HG03108 (cell line): Measurements from ENCODE around the gene DPP10.
"Not testable (repeated sequence)": the region's sequence is repeated elsewhere in the genome, so short reads cannot be mapped to it uniquely, and the experiment has no call there.

Source experiments
- ATAC-seq: cut with Tn5 transposase; IDR thresholded peaks from one replicate; pipeline ENCODE4 v1.9.1; 2021; ENCODE audit warnings: moderate library complexity; ENCODE audit not compliant: unreplicated experiment

DPP10 gene

DNA sequence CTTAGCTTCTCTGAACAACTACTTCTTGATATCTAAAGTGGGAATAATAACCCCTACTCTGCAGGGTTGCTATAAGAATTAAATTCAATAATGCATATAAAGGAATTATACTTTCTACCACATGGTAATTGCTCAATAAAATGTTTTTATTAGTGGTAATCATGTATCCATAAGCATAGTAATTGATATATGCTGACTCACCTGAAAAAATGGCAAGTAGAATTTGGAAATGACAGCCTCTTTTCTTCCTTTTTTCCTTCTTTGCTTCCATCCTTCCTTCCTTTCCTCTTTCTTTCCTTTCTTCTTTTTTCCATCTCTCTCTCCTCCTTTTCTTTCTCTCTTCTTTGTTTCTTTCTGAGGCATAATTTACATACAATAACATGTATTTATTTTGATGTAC is 65.3 kb downstream of the DPP10 start:
- no peak for ATAC-seq

DNA sequence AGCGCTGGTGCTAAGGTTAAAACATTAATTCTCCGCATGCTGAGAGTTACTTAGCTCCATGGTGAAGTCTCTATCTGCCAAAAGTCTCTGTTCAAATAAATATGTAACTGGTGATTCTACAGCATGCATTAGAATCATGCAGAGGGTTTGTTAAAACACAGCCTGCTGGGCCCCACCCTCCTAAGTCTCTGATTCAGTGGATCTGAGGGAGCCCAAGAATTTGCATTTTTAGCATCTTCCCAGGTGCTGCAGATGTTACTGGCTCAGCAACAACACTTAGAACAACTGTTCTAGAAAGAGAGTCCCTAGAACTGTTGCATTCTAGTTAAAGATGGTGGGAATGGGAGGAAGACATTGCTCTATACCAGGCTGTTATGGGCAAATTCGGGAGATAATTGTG is 73.4 kb downstream of the DPP10 start:
- ATAC-seq: no peak

DNA sequence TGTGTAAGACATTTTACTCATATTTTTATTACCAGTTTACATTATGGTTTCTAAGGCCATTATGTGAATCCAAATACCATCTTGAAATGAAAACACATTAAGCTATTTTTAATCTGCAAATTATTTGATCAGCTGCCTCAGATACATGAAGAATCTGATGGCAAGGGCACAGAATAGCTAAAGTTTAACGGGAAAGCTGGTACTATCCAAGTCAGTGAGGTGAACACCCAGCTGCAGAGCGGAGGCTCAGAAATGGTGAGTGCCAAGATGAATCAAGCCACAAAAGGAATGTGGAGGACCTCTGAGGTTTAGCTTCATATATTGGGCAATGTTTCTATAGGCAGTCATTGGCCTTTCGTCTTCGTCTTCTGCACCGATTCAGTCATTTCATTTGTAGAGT is 75.1 kb downstream of the DPP10 start:
- ATAC-seq: no peak

DNA sequence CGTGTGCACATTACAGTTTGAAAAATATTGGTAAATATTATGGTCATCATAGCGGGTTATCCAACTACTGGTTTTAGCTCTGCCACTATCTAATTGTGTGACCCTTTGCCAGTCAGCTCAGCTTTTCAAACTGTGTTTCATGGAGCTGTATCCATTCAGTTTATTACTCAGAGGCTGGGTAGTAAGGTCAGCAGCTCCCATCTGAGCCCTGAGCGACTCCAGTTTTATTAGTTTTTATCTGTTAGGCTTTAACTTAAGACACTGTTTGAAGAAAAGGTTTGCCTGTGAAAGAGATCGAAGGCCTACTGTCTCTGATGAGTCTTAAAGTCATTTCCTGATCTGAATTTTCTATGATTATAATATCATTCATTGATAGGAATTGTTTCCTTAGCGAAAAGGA is 76.3 kb downstream of the DPP10 start:
- ATAC-seq: no peak

DNA sequence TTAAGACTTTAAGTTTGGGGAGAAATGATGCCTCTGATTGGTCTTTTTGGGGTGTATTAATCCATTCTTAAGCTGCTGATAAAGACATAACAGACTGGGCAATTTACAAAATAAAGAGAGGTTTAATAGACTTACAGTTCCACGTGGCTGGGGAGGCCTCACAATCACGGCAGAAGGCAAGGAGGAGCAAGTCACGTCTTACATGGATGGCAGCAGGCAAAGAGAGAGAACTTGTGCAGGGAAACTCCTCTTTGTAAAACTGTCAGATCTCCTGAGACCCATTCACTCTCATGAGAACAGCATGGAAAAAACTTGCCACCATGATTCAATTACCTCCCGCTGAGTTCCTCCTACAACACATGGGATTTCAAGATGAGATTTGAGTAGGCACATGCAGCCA is 80.2 kb downstream of the DPP10 start:
- ATAC-seq: not testable (repeated sequence)

DNA sequence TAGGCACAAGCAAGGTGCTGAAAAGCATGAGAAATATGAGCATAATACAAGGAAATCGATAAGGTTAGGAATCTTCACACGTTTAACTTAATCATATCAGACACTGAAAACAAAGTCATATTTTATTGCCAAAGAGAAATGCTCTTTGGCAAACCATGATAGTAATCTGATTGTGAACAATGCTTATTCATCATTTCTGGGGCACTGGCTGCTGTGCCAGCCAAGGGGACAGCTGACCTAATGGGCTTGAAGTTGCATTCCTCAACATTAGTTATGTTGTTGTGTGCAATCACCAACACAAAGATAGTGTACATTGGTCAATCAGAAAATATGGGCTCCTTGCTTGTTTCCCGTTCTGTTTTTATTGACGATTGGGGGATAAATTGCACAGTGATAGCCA is 83.5 kb downstream of the DPP10 start:
- no peak for ATAC-seq

DNA sequence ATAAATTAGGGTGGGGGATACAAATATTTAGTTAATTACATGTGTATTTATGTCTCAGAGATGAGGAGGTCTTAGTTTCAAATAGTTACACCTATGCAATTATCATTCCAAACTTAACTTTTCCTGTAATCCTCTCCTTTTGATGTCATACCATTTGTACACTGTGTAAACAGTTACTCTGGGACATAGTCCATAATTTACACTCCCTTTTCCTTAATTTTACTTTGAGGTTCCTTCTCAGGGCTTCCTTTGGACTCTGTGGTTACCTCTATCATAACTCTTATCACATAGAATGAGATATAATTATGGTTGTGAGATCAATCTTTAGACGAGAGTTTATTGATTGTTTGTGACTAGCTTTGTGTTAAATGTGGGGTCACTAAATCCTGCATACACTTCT is 84.4 kb downstream of the DPP10 start:
- ATAC-seq: no peak

DNA sequence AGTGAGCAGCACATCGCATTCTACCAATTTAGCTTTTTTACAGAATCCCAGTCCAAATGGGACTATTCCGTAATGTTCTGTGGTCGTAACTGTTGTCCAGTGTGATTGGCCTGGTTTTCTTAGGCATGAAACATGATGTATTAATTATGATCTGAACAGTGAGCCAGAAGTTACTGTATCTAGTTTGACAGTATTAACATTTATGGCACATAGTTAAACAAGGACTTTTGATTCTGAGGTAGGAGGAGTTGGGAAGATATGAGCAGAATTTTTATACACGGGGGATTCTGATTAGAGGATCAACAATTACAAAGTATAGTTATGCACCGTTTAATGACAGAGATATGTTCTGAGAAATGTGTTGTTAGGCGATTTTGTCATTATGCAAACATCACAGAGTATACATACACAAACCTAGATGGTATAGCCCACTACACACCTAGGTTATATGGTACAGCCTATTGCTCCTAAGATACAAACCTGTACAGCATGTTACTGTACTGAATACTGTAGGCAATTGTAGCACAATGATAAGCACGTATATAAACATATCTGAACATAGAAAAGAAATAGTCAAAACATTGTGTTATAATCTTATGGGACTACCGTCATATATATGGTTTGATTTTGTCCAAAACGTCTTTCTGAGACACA is 85.0 kb downstream of the DPP10 start:
- no peak for ATAC-seq

DNA sequence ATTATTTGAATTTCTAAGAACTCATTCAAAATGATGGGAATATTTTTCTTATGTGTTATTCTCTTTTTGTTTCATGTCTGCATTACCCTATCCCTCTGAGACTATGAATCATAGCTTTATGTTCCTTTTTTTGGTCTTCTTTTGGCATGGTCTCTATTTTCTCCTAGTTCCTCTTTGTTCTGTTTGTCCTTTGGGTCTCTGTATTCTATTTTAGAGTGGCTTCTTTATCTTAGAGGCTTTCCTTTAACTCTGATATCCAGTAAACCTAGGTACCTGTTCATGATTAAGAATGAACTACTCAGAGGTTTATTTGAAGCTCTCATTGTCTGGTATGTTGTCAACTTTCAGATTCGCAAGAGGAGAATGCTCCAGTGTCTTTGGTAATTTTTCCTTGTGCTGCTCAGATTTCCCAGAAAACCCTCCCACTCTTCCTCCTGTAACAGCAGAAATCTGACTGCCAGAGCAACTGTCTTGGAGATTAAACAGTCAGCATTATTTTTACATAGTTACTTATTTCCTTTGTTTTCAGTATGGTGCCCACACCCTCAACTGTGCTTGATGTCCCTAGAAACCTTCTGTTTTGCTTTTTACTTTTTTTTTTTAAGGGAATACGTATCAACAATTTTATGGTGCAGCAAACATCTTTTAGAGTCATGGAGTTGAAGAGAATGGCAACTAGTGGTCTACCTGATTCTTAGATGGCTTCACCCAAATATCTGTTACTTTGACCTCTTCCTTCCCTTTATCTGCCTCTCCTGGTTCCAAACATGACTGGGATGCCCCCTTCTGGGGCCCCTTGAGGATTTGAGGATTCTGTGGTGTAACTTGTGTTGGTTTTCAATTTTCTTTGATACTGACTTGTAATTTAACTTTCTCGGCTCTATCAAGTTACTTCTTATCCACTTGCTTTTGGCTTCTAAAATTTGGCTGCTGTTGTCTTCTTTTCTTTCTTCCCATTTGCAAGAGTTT is 92.0 kb downstream of the DPP10 start:
- ATAC-seq: no peak

DNA sequence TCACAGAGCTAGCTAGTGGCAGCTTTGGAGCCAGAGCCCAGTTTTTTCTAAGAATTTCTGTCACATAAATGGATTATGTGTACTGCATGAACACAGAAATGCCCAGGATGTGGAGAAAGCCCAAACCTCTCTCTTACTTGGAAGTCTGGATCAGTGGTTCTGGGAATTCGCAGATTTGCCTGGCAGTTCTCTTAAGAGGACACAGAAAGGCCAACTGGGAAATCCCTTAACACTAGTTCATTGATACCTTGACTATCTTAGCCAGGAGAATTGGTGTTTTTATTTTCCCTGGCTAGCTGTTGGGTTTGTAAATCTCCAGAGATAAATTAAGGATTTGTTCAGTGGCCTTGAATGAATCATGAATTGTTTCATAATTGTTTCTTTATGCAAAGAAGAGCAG is 95.3 kb downstream of the DPP10 start:
- ATAC-seq: no peak

DNA sequence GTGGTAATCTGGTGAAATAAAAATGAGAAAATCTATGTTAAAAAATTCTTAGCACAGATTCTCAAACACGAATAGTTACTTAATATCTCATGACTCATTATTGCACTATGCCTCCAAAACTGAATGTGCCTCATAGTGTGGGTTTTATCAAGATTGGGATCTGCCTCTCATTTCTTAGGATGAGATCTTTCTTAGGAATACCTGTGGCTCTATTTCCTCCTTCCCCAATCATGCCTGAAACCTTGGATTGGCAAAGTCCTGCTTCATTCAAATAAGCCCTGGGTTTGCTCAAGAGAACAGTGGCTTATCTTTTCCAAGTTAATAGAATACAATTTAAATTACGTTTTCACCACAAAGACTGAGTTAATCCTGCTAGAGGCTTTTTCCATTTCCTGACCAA is 100.3 kb downstream of the DPP10 start:
- ATAC-seq: no peak

DNA sequence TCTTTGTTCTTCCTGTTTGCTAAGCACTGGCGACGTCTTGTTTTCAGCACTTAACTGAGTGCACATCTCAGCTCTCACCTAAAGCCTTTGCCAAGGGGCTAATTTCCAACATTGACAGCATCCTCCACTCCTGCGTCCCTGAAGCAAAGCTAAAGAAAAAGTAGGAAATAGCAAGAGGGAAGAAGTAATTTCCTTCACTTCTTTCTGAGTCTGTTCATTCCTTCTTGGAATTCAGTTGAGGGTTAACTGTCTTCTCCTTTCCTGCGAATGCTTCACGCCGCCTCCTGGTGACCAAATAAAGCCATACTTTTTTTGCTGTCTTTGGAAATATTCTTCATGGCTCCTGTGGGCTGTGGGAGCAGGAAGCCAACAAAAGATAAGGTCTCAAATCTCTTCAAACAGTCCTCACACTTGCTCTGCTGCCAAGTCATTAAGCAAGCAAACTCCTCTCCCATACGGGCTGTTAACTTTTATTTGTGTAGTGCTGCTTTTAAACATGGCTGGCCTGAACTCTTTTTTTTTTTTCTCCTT is 100.9 kb downstream of the DPP10 start:
- ATAC-seq: no peak

DNA sequence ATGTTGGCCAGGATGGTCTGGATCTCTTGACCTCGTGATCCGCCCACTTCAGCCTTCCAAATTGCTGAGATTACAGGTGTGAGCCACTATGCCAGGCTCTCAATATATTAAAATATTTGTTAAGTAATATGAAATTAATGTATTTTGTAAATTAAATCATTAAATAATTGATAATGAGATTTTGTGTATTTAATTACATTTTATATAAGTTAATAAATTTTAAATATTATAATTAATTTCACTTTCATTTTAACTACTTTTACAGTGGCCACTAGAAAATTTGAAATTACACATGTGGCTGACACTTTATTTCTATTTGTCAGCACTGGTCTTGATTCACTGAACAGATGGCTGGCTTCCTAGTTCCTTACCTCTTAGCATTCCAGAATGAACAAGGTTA is 102.6 kb downstream of the DPP10 start:
- ATAC-seq: no peak

DNA sequence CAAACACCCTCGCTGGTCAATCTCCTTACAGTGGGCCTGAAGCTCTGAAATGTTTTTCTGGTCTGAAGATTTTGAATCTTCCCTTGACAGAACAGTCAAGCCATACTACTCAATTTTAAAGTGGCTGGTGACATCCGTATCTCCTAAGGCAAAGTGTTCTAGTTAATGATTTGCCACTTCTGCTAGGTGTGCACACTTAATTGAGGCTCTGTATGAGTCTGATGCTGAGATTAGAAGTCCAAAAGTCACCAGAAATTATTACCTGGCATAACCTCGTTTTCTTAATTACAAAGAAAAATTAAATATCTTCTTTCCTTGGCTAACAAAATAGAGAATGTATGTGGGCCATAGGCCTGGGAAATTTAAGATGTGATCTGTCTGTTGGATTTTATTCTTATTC is 104.1 kb downstream of the DPP10 start:
- no peak for ATAC-seq

DNA sequence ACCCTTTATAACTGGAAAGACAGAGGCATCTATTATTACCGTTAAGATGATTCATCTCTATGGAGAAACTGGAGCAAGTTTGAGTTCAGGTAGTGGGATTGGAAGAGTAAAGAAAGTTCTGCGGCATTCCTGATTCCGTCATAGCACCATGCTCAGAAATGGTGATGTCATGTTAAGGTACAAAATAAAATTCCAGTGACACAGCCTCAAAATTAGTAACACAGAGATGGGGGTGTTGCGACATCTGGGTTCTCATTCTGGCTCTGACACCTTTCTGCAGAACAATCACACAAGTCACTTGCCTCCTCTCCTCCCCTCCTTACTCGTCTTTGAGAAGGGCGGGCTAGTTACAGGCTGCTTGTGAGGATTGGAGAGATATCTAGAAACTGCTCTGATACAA is 105.7 kb downstream of the DPP10 start:
- ATAC-seq: no peak

DNA sequence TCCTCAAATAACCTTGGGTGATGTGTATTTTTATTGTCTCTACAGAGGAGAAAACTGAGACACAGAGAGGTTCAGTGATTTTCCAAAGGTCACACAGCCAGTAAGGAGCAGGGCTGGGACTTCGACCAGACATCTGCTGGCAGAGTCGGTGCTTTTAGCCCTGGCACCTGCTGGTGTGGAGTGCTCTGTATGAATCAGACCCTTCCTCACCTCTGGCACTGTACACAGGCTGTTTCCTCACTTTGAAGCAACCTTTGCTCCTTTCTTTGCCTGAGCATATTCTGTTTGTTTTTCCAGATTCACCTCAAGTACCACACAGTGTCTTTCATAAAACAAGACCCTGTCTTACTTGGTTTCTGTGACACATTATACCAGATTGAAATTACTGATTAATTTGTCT is 107.9 kb downstream of the DPP10 start:
- ATAC-seq: no peak

DNA sequence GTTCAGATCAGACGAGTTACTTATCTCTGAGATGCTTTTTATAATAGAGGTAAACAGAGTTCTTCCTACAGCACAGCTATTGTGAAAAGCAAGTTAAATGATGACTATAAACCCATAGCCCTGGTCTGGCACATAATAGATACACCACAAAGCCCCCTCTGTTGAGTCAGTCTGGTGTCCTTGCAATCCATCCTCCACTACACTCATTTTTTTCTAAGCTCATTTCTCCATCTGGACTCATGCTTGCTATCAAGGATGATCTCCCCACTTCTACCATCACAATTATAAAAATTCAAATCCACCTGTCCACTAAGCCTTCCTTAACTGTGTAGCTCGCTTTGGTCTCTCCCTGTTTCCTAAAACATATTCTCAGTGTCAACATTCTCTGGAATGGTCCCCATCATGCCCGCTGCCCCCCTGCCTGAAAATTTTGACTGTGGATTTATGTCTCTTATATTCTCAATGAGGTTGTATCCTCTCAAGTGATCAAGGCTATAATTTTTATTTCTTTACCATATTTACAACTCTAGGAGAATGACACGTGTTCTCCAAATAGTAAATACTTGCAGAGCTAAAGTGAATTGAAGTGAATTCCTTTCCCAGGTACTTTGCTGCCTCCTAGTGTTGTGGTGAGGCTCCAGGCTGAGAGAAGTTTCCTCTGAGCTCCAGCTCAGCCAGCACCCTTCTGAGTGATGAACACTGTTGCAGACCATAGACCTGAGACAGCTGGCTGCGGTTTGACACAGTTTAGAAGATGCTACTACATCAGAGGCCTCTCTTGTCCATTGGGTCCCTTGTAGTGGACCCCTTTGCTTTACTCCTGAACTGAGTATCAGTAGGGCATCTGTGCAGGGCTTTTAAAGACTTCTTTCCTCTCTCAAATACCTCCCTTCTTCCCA is 108.7 kb downstream of the DPP10 start:
- no peak for ATAC-seq

DNA sequence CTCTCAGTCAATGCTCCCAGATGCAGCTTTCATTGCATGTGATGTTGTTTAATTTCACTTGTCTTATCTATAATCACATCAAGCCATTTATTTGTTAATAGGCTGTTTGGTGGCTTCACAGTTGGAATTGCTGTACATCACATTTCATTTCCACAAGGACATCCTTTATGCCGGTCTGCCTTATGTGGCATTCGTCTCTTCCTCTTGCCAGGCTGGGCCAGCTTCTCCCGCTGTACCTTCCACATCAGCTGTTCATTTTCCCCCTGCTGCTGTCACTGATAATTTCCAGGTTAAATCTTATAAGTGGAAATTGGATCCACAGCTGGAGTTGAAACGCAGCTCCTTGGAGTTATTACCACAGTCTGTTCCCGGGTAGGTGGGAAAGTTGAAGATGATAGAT is 110.6 kb downstream of the DPP10 start:
- no peak for ATAC-seq

DNA sequence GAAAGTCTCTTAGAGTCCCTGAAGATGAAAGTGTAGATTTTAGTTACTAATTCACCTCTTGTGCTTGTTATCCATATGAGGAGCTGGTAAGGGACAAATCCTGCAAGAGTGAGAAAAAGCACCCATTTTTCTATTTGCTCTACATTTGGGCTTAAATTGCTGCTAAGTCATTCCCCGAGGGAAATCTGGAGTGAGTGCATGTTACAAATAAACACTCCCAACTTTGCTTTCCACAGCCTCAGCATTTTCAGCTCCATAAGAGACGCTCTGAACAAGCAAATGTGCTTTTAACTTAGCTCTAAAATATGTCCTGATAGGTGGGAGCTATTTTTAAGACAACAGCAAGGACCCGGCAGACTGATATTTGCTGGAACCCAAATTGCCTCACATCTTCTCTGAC is 126.7 kb downstream of the DPP10 start:
- ATAC-seq: no peak

DNA sequence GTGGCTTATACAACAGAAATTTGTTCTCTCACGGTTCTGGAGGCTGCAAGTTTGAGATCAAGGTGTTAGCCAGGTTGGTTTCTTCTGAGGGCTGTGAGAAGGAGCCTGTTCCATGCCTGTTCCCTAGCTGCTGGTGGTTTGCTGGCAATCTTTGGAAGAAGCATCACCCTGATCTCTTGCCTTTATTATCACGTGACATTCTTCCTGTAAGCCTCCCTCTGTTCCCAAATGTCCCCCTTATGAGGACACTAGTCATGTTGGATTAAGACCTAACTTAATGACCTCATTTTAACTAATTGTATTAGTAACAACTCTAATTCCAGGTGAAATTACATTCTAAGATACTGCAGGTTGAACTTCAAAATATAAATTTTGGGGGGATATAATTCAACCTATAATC is 135.2 kb downstream of the DPP10 start:
- no peak for ATAC-seq

DNA sequence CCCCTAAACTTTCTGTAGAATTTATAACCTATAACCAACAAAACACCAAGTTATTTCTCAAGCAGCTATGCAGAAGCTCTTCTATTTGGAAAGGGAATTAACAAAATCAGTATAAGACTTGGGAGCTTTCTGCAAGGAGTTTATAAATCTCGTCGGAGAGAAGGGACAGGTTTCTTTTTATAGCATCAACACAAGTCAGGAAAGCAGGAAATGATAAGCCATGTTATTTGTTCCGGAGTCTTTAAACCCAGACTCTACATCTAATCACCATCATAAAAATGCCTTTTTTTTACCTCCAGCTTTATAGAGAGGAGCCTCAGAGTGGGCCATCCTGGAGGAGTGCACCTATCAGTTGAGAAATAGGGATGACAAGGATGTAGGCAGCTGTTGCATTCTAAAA is 137.1 kb downstream of the DPP10 start:
- no peak for ATAC-seq
